NCI-H2171 (cell line): ENCODE results near the gene FAM221B.

Experiments
- DNase-seq: peaks from one replicate; lab custom pipeline; 2025; lab: John Stamatoyannopoulos, UW

Gene FAM221B

DNA sequence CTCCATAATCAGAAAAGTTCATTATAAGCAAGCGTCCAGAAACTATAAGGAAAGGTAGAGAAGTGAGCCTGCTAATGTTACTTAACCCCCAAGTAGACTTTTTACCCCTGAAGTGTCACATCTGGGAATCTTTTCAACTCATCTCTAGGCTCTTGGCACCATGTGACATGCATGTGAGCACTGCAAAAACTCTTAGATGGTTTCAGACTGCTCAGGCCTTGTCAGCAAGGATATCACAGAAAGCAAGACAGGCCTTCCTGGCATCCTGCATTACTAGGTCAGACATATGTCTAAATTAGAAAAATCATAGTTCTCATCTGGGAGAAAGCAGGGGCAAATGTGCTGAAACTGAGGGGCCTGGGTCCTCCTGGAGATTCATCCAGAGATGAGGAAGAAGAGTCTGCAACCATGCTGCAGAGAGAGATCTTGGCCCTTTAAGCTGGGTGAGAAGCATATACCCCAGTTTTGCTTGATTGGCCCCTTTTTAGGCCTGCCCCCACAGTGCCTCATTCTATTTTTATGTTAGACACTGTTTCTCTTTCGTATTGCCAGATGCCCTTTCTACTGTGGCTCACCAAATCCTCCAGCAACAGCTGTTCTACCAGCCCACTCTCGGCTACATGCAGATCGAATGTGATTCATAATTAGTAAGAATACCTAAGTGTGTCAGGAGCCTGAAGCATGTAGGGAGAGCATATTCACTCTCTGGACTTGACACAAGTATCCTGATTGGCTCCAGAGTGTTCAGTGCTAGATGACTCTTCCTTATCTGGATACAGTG lies 19.4 kb upstream of the FAM221B start:
- DNase-seq = no peak

DNA sequence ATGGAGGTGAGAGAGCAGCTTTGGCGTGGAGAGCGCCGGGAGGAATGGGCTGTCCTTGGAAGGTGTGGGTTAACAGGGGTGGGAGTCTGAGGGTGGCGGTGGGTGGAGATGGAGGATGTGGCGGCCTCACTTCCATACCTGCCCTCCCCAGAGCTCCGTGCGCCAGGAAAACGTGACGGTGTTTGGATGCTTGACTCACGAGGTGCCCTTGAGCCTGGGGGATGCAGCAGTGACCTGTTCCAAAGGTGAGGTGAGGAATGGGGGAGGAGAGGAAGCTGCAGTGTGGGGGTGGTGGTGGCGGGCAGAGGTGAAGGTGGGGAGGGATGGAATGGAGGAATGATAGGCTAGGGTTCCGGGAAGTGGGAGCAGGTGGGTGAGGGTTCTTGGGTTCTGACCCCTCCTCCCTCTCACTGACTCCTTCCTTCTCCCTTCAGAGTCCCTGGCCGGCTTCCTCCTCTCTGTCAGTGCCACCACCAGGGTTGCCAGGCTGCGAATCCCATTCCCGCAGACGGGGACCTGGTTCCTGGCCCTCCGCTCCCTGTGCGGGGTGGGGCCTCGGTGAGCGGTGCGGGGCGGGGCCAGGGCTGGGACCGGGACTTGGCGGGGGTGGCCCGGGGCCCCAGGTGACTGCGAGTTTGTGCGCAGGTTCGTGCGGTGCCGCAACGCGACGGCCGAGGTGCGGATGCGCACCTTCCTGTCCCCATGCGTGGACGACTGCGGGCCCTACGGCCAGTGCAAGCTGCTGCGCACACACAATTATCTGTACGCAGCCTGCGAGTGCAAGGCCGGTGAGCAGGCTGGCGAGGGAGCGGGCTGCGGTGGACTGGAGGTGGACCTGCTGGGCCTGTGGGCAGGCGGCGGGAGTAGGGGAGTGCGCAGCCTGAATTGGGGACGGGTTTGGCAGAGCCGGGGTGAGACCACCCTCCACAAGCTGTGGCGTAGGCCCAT lies 17.6 kb upstream of the FAM221B start:
- DNase-seq = no peak

DNA sequence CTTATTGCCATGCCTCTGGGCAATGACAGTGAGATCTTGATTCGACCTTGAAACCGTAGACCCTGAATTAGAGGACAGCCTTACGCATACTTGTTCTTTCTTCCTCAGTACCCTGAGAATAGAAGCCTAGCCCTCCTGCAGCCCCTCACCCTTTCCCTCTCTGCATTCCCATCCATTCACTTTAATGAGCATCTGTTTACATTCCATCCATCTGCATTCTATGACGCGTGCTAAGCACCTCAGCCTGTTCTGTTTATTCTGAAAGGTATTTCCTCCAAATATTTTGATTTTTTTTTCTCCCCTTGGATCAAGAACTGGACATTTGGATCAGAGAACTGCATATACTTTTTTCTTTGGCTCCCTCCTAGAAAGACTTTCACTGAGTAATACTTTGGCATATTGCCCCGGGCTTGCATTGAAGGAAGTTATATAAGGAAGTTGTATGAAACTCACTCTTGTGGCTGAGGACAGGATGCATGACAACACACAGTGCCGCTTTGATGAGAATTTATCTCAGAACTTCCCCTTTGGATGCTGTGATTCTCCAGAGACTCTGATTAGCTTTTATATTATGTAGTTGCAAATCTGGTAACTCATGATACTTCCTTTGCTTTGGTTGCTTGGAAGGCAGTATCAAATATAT lies 16.2 kb upstream of the FAM221B start:
- no peak for DNase-seq

DNA sequence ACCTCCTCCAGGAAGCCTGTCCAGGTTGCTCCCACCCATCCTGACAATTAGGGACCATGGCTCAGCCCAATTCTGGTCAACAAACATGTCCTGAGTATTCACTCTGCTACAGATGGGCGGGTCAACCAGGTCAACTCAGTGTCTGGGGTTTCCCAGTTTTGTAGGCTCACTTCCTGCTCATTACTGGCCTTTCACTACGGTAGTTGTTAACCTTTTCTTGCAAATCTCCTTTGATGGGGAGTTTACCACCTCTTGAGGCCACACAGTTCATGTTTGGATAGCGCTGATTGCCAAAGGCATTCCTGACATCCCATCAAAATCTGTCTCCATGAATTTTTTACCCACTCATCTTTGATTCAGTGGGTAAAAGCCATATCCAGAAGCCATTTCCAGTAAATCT lies 14.3 kb upstream of the FAM221B start:
- DNase-seq = no peak

DNA sequence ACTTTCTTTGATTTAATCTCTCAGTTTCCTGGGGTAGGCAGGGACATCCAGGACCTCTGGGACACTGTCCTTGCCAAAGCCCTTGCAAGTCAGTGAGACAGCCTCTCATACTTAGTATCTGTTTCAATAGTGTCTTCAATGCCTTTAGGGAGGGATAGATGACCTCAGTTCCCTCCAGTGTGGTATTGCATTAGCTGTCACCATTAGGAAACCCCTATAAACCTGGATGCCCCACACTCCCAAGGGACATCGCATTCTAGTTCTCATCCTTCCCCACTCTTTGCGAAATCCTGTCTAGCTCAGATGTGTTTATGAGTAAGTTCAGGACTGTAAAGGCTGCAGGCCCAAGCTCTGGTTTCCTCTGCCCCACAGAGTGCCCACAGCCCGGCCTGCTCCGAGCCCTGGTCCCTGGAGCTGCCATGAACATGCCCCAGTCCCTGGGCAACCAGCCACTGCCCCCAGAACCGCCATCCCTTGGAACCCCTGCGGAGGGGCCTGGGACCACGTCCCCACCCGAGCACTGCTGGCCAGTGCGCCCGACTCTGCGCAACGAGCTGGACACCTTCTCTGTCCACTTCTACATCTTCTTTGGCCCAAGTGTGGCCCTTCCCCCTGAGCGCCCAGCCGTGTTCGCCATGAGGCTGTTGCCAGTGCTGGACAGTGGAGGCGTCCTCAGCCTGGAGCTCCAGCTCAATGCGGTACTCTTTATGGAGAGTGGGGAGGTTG lies 13.7 kb upstream of the FAM221B start:
- DNase-seq = no peak

DNA sequence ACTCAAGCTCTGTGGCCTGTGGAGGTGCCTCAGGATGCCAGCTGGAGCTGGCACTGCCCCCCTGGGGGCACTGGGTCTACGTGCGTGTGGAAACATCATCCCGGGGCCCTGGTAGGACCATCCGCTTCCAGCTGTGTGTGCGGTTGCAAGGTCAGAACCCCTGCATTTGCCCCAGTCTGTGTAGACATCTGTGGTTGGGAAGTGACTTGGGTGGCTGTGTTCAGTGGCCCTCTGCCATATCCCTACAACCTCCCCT lies 13.0 kb upstream of the FAM221B start:
- no peak for DNase-seq

DNA sequence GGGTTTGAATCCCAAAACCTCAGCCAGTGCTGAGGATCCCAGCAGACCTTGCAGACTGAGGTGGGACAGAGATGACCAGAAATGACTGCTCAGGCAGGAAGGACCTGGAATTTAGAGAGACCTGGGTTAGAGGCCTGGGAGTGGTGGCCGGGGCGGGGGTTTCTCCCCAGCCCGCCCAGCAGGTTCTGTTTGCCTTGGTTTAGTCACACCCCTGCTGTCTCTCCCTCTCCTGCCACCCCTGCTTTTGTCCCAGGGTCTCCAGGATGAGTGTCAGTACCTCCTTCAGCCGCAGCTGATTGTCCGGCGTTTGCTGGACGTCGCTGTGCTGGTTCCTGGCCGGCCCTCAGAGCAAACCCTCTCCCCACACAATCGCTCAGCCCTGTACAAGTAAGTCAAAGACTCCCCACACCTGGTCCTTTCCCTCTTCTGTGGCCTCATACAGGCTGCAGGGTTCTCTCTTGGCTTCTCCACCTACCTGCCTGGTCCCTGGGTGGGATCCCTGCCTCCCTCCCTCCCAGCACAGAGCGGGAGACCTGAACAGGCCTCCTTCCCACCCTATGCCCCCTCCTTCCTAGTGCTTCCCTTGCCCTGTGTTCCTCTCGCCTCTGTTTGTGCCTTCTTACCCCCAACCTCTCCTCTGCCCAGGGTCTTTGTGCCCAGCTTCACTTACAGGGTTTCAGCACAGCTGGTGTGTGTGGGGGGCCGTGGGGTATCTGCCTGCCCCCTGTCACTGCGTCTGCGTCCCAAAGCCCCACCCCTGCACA lies 12.5 kb upstream of the FAM221B start:
- no peak for DNase-seq

DNA sequence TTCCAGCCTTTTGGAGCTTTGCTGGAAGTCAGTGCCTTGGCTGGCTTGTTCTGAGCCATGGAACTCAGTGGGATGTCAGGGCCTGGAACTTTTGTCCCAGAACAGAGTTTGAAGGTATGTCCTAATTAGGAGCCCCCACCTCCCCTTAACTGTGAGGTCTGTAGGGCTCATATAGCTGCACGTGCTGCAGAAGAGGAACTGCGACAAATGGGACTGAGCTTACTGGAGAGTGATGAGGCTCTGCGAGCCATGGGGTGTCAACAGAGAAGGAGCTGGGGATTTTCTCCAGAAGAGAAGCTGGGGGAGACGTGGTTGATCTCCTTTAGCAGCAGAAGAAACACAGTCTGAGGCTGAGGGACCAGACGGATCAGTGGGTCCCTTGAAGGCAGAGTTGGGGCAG lies 11.4 kb upstream of the FAM221B start:
- no peak for DNase-seq

DNA sequence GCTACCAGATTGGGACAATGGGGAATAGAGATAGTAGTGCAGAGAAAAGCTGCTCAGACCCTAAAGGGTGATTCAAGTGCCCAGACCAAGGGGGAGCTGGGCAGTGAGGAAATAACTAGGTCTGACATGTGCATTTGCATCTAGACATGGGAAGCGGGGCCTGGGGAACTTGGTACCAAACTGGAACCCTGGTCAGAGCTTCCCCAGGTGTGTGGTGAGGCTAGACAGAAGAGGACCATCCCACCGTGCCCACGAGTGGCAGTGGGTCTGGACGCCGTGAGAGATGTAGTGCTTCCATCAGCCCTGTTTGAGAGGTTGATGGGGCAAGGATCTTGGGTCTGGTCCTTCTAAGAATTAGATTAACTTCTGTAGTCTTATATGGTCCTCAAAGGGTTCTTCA lies 8.1 kb upstream of the FAM221B start:
- no peak for DNase-seq

DNA sequence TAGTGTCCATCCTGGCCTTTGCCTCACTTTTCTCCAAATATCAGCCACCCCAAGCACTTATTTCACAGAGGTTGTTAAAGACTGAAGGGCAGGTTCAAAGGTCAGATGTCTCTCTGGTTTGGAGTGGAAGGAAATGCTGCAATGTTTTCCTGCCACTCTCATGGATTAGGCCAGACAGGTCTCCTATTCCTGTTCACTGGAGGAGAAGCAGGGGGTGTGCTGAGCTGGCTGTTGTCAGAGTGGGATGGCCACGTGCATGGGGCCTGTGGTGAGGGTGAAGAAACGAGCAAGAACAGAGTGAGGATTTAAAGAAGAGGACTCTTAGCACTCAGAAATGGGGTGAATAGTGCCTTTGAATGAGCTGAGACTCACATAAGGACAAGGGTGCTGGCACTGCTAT lies 7.2 kb upstream of the FAM221B start:
- no peak for DNase-seq

DNA sequence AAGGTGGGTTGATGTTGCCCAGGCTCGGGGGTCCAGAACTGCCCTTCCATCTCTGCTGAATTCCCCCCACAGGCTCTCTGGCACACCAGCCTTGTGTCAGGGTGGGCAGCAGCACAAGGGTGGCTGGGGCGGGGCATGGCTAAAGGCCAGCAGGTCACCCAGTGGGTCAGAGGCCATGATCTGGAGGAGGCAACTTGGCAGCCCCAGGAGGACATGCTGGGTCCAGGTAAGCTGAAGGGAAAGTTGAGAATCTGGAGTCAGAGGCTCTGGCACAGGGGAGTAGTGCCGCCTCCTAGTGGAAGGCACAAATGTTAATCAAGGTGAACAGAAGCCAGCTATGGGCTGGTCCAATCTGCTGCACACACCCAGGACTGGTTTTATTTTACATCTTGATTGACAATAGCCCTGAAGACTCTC lies 6.7 kb upstream of the FAM221B start:
- no peak for DNase-seq

DNA sequence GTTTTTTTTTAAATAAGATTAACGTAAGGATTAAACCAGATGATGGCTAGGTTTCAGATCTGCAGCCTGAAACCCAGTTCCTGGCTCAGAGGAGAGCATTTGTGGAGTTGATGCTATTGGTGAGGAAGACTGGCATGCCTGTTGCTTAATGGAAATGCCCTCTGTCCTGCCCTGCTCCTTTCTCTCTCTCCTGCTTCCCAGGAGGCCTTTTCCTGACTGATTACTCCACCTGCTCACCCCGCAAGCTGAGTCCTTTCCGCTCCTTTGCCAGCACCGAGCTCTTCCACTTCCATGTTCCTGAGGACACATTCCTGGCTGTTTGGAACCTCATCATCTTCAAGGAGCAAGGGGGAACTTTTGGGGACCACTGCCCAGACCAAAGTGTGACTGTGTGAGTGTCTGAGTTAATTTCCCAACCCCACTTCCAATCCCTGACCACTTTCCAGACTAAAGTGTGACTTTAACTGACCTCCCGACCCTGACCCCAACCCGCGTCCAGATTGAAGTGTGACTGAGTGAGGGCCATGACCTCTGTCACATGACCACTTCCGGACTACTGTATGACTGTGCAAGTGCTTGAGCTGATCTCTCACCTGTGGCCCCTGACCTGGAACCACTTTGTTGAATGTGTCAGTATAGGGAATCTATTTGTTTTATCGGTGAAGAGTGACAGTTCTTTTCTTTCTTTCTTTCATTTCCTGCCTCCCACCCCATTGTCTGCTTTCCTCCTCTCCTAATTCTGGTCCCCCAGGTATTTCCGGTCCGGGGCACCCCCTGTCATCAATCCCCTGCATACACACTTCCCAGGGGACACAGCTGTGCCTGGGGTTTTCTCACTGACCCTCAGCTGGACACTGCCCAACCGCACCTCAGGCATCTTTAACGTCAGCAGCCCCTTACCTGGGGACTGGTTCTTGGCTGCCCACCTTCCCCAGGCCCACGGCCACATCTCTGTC lies 6.0 kb upstream of the FAM221B start:
- DNase-seq = no peak

DNA sequence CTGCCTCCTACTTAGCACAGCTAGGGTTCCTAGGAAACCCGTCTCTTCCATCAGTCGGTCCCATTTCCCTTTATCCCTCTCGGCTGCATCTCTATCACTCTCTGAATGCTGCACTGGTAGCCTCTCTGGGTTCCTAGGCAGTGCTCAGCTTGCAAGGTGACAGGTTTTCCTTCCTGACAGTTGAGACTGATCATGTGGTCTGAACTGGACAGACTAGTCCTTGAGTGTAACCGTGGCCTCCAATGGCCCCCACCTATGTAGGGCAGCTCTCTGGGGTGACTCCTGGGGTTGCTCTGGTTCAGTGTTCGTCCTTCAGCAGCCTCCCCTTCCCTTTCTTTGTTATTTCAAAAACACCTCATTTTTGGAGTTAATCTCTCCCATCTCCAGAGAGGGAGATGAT lies 4.3 kb upstream of the FAM221B start:
- DNase-seq = no peak

DNA sequence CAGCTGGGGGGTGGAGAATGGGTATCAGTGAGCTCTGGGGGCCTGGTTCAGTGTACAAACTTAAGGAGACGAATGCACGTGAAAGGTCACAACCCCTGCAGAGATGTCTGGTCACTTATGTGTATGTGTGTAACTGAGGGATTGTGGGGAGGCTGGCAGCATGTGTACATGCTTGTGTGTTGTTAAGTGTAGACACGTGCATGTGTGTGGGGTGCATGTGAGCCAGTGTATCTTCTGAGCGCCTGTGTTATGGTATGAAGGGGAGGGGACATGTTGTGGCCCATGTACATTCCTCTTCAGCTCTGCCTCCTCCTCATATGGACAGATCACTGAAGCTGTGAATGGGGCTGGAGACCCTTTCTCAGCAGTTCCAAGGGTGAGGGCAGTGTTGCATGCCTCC lies 2.5 kb upstream of the FAM221B start:
- DNase-seq = no peak

DNA sequence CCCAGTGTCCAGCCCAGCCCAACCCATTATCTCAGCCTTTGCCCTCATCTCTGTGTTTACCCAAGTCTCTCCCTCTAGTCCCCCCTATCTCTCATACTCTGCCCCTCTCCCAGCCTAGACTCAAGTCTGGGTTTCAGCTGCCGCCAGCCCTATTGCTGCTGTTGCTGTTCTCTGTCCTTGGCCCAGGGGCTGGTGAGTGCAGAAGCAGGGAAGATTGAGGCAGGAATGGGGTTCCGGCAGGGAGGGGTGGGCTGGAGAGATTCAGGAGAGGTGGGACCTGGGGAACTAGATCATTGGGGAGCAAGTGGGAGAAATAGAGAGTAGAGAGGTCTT lies 1.2 kb upstream of the FAM221B start:
- DNase-seq = no peak

DNA sequence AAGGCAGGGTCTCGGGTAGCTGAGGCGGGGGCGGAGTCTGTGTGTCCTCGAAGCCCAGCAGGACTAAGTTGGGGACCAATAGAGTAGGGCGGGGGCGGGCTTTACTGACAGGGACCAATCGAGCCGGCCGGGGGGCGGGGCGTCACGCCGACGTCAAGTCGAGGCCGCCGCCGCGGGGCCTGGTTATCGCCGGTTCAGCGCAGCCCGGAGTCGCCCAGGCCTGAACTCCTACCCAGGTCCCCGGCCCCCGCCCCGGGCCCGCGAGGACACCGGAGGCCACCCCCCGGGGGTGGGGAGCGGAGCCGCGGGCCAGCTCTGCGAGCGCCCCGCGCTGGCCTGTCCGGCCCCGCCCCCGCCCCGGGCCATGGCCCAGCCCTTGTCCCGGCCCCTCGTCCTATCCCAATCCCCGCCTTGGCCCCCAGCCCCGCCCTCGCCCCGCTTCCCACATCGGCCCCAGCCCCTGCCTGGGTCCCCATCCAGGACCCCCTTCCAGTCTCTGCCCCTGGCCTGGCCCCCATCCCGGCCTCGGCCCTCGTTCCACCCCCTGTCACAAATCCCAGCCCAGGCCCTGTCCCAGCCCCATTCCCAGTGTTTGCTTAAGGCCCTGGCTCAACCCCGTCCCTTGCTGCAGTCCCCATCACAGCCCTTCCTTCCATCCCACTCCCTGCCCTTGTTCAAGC lies 692 bp upstream of the FAM221B start, which contains the start of gene TMEM8B:
Gene TMEM8B (plus strand): TSS at position 145 of the 680 bp plus-strand sequence. CDS start 220 bp downstream, at position 365.
- peak; percentile 82 for DNase-seq

DNA sequence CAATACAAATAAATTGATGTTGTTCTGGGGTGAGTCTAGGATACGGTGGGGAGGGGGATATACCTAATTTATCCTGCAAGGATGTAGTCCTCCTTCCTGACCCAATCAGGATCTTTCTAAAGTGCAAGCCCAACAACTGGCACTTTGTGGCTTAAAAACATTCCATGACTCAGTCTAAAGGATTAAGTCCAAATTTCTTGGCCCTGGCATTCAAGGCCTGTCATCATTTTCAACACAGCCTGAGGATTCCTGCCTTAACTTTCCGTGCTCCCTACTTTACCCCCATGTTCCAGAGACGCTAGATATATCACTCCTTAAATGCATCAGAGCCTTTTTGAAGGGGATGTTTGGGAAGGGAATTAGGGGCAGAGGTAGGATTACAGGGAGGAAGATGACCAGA lies 1.0 kb downstream of the FAM221B start:
- DNase-seq = no peak

DNA sequence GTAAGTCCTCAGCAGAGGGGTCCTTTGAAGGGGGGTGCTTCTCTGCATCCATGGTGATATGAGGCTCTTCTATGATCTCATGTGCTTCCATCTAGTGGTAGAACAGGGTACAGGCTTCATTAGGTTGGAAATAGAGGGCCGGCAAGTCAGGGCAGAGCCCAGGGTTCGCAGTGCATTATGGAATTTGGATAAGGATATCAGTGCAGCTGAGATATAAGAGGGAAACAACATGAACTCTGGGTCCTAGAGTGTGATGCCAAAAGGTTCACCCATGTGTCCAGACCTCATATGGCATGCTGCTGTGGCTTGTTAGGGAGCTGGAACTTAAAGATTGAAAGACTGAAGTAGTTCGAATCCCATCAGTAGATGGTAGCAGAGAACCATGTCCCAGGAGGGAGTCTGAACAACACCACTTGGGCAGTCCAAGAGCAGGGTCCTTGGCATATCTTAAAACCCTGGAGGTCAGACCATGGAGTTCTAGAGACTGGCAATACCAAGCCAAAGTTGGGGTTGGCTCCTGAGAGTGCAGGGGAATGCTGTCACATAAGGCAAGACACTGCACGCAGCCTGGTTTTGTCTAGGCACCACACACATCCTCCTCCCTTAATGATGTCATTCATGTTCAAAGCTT lies 2.3 kb downstream of the FAM221B start:
- no peak for DNase-seq

DNA sequence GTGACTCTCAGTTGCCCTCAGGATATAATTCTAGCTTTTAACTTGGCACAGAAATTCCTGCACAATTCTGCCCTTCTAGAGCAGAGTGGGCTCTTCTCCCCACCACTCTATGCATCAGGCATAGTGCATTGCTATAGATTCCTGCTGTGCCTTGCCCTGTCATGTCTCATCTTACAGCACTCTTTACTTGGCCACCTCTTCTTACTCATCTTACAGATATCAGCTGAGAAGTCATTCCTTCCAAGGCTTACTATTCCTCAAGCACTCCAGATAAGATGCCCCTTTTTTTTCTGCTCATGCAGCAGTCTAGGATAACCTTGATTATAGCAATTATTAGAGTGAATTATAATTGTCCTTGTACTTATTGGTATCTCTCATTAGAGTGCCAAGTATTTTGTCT lies 5.6 kb downstream of the FAM221B start:
- no peak for DNase-seq
